GM23338 (cell line): Measurements from ENCODE around the gene TTC28. TPM values are rescaled to one million over a fixed set of nuclear protein-coding genes. Genes with fewer than 3 reads are reported as not detected.

Source experiments
- ATAC-seq: fragments of 200-7000 bp; cut with Tn5 transposase; 3 replicates; pipeline ENCODE4 v1.9.1; 2020
- DNase-seq: peaks from one replicate; pipeline ENCODE4 v3.0.0-alpha.2; 2015; ENCODE audit warnings: low spot score
- H2AFZ ChIP-seq: fragments of 200-600 bp; sonication (generic); 2 replicates; pipeline ENCODE4 v1.8.0; 2016; ENCODE audit warnings: antibody characterized with exemption, mild to moderate bottlenecking, moderate library complexity
- H3F3A ChIP-seq: fragments of 200-600 bp; sonication (generic); replicated peaks from 2 replicates; pipeline ENCODE4 v1.8.0; 2017; ENCODE audit warnings: antibody characterized with exemption, mixed run types, low read depth
- H3K27ac ChIP-seq: fragments of 200-600 bp; sonication (generic); 2 replicates; pipeline ENCODE4 v1.6.1; 2016; ENCODE audit warnings: low read depth
- H3K27me3 ChIP-seq: fragments of 200-600 bp; sonication (generic); 2 replicates; pipeline ENCODE4 v1.8.0; 2016; ENCODE audit warnings: mild to moderate bottlenecking, mixed run types, moderate library complexity; ENCODE audit not compliant: insufficient read depth
- H3K36me3 ChIP-seq: fragments of 200-600 bp; sonication (generic); 2 replicates; pipeline ENCODE4 v1.8.0; 2016; ENCODE audit warnings: mild to moderate bottlenecking; ENCODE audit not compliant: insufficient read depth
- H3K4me1 ChIP-seq: fragments of 200-600 bp; sonication (generic); 2 replicates; pipeline ENCODE4 v1.8.0; 2016; ENCODE audit warnings: mild to moderate bottlenecking, moderate library complexity; ENCODE audit not compliant: insufficient read depth
- H3K4me2 ChIP-seq: fragments of 200-600 bp; sonication (generic); 2 replicates; pipeline ENCODE4 v1.7.1; 2017; ENCODE audit warnings: mixed run types
- H3K4me3 ChIP-seq: fragments of 200-600 bp; sonication (generic); 2 replicates; pipeline ENCODE4 v1.6.1; 2016; ENCODE audit warnings: mixed run types
- H3K79me2 ChIP-seq: fragments of 200-600 bp; sonication (generic); replicated peaks from 2 replicates; pipeline ENCODE4 v1.8.0; 2017; ENCODE audit warnings: mild to moderate bottlenecking; ENCODE audit not compliant: insufficient read depth
- H3K9me2 ChIP-seq: fragments of 200-600 bp; sonication (generic); 2 replicates; pipeline ENCODE4 v1.8.0; 2017; ENCODE audit not compliant: insufficient read depth
- H4K20me1 ChIP-seq: fragments of 200-600 bp; sonication (generic); replicated peaks from 2 replicates; pipeline ENCODE4 v1.8.0; 2017; ENCODE audit warnings: mild to moderate bottlenecking; ENCODE audit not compliant: insufficient read depth
- H3K27ac Mint-ChIP-seq: 2 replicates; pipeline ENCODE4 v1.8.0; 2020; ENCODE audit warnings: inconsistent platforms, mild to moderate bottlenecking, moderate library complexity, mixed read lengths
- H3K27me3 Mint-ChIP-seq: 3 replicates; pipeline ENCODE4 v1.8.0; 2022; ENCODE audit warnings: low read depth, mild to moderate bottlenecking, moderate library complexity, mixed read lengths, inconsistent platforms; ENCODE audit not compliant: insufficient read depth, poor library complexity
- H3K36me3 Mint-ChIP-seq: 3 replicates; pipeline ENCODE4 v1.8.0; 2021; ENCODE audit warnings: low read depth, mild to moderate bottlenecking, inconsistent platforms, moderate library complexity, mixed read lengths
- H3K4me1 Mint-ChIP-seq: 3 replicates; pipeline ENCODE4 v1.8.0; 2020; ENCODE audit warnings: mild to moderate bottlenecking, inconsistent platforms, mixed read lengths
- H3K4me3 Mint-ChIP-seq: 3 replicates; pipeline ENCODE4 v1.8.0; 2021; ENCODE audit warnings: moderate library complexity, mild to moderate bottlenecking, inconsistent platforms, mixed read lengths
- H3K9me3 Mint-ChIP-seq: 3 replicates; pipeline ENCODE4 v1.8.0; 2020; ENCODE audit warnings: moderate library complexity, mild to moderate bottlenecking, inconsistent platforms, mixed read lengths
- CREB1 ChIP-seq: fragments of 250-450 bp; sonication (Bioruptor Pico); IDR thresholded peaks from 2 replicates; pipeline ENCODE4 v1.5.0; 2020; ENCODE audit warnings: low read depth, mild to moderate bottlenecking, moderate library complexity
- EZH2 ChIP-seq: fragments of 200-600 bp; sonication (generic); IDR thresholded peaks from one replicate; pipeline ENCODE4 v1.8.0; 2017; ENCODE audit warnings: antibody characterized with exemption, mild to moderate bottlenecking, low read depth; ENCODE audit not compliant: unreplicated experiment
- EZH2phosphoT487 ChIP-seq: fragments of 200-600 bp; sonication (generic); IDR thresholded peaks from one replicate; pipeline ENCODE4 v1.8.1; 2018; ENCODE audit warnings: antibody characterized with exemption; ENCODE audit not compliant: unreplicated experiment
- JUNB ChIP-seq: IDR thresholded peaks from one replicate; pipeline ENCODE4 v1.6.1; 2016; ENCODE audit warnings: antibody characterized with exemption; ENCODE audit not compliant: unreplicated experiment
- NANOG ChIP-seq: IDR thresholded peaks from 2 replicates; pipeline ENCODE4 v1.6.1; 2016; ENCODE audit warnings: antibody characterized with exemption, borderline replicate concordance
- POLR2AphosphoS5 ChIP-seq: IDR thresholded peaks from 2 replicates; pipeline ENCODE4 v1.6.1; 2016; ENCODE audit warnings: antibody characterized with exemption, low read depth
- STAT1 ChIP-seq: IDR thresholded peaks from one replicate; pipeline ENCODE4 v1.6.1; 2016; ENCODE audit warnings: antibody characterized with exemption; ENCODE audit not compliant: unreplicated experiment
- ZNF114 ChIP-seq: fragments of 250-450 bp; sonication (Bioruptor Pico); IDR thresholded peaks from 2 replicates; pipeline ENCODE4 v1.5.0; 2020; ENCODE audit warnings: mild to moderate bottlenecking, moderate library complexity
- ZNF331 ChIP-seq: fragments of 250-450 bp; sonication (Bioruptor Pico); IDR thresholded peaks from 2 replicates; pipeline ENCODE4 v1.5.0; 2020; ENCODE audit warnings: low read depth, mild to moderate bottlenecking, moderate library complexity
- polyA plus RNA-seq: library from polyadenylated mRNA; unstranded; fragments of >200 nt; fragmentation: Nextera tagmentation; extraction: Ambion mirVana; gene quantifications from 2 replicates; pipeline ENCODE4 v1.2.1, GENCODE V29; 2016
- total RNA-seq: library from RNA; depleted of rRNA; stranded (reverse); fragments of >200 nt; shearing (Covaris generic); gene quantifications from 2 replicates; pipeline ENCODE4 v1.2.3, GENCODE V29; 2014
- TF ChIP-seq, protein P1 (sequence below), 2 experiments: fragments of 200-600 bp in 1 of 2; sonication (generic) in 1 of 2; conservative IDR thresholded peaks; 2 replicates each; pipeline versions ENCODE4 v1.5.1 to v1.6.1; 2016 to 2017; ENCODE audit warnings: antibody characterized with exemption in 2 of 2, low read depth in 2 of 2, mild to moderate bottlenecking in 2 of 2, moderate library complexity in 1 of 2
- TF ChIP-seq, protein P2 (sequence below): IDR thresholded peaks from one replicate; pipeline ENCODE4 v1.6.1; 2018; ENCODE audit warnings: antibody characterized with exemption; ENCODE audit not compliant: unreplicated experiment
- TF ChIP-seq, protein P3 (sequence below): fragments of 250-450 bp; sonication (Bioruptor Pico); IDR thresholded peaks from 2 replicates; pipeline ENCODE4 v1.5.0; 2020; ENCODE audit warnings: mild to moderate bottlenecking, moderate library complexity
- TF ChIP-seq, protein P4 (sequence below): IDR thresholded peaks from 2 replicates; pipeline ENCODE4 v1.6.1; 2016; ENCODE audit warnings: antibody characterized with exemption

TTC28 gene
- total and polyA plus RNA-seq, 2 experiments from 2014 or later, result 4.5 to 16.1 TPM

GRCh38 chr22:28001171-28001835, 678.3 kb downstream of the TTC28 start:
- no peak overlapping the region for H3K4me3 ChIP-seq
- no peak overlapping the region for H3K27ac Mint-ChIP-seq
- TF ChIP-seq, protein P1, sequence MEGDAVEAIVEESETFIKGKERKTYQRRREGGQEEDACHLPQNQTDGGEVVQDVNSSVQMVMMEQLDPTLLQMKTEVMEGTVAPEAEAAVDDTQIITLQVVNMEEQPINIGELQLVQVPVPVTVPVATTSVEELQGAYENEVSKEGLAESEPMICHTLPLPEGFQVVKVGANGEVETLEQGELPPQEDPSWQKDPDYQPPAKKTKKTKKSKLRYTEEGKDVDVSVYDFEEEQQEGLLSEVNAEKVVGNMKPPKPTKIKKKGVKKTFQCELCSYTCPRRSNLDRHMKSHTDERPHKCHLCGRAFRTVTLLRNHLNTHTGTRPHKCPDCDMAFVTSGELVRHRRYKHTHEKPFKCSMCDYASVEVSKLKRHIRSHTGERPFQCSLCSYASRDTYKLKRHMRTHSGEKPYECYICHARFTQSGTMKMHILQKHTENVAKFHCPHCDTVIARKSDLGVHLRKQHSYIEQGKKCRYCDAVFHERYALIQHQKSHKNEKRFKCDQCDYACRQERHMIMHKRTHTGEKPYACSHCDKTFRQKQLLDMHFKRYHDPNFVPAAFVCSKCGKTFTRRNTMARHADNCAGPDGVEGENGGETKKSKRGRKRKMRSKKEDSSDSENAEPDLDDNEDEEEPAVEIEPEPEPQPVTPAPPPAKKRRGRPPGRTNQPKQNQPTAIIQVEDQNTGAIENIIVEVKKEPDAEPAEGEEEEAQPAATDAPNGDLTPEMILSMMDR (conservative IDR thresholded peaks at IDR 0.05; ENCODE audit: low read depth in 2 of 2), result no peak
- TF ChIP-seq EZH2 (no peak), POLR2AphosphoS5 (no peak), ZNF114 (CRISPR knock-in tag) (no peak), EZH2phosphoT487 (no peak), ZNF331 (CRISPR knock-in tag) (no peak), NANOG (no peak), STAT1 (no peak), CREB1 (CRISPR knock-in tag) (no peak), JUNB (no peak)
- TF ChIP-seq, protein P2, sequence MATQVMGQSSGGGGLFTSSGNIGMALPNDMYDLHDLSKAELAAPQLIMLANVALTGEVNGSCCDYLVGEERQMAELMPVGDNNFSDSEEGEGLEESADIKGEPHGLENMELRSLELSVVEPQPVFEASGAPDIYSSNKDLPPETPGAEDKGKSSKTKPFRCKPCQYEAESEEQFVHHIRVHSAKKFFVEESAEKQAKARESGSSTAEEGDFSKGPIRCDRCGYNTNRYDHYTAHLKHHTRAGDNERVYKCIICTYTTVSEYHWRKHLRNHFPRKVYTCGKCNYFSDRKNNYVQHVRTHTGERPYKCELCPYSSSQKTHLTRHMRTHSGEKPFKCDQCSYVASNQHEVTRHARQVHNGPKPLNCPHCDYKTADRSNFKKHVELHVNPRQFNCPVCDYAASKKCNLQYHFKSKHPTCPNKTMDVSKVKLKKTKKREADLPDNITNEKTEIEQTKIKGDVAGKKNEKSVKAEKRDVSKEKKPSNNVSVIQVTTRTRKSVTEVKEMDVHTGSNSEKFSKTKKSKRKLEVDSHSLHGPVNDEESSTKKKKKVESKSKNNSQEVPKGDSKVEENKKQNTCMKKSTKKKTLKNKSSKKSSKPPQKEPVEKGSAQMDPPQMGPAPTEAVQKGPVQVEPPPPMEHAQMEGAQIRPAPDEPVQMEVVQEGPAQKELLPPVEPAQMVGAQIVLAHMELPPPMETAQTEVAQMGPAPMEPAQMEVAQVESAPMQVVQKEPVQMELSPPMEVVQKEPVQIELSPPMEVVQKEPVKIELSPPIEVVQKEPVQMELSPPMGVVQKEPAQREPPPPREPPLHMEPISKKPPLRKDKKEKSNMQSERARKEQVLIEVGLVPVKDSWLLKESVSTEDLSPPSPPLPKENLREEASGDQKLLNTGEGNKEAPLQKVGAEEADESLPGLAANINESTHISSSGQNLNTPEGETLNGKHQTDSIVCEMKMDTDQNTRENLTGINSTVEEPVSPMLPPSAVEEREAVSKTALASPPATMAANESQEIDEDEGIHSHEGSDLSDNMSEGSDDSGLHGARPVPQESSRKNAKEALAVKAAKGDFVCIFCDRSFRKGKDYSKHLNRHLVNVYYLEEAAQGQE, result no peak
- TF ChIP-seq, protein P3, sequence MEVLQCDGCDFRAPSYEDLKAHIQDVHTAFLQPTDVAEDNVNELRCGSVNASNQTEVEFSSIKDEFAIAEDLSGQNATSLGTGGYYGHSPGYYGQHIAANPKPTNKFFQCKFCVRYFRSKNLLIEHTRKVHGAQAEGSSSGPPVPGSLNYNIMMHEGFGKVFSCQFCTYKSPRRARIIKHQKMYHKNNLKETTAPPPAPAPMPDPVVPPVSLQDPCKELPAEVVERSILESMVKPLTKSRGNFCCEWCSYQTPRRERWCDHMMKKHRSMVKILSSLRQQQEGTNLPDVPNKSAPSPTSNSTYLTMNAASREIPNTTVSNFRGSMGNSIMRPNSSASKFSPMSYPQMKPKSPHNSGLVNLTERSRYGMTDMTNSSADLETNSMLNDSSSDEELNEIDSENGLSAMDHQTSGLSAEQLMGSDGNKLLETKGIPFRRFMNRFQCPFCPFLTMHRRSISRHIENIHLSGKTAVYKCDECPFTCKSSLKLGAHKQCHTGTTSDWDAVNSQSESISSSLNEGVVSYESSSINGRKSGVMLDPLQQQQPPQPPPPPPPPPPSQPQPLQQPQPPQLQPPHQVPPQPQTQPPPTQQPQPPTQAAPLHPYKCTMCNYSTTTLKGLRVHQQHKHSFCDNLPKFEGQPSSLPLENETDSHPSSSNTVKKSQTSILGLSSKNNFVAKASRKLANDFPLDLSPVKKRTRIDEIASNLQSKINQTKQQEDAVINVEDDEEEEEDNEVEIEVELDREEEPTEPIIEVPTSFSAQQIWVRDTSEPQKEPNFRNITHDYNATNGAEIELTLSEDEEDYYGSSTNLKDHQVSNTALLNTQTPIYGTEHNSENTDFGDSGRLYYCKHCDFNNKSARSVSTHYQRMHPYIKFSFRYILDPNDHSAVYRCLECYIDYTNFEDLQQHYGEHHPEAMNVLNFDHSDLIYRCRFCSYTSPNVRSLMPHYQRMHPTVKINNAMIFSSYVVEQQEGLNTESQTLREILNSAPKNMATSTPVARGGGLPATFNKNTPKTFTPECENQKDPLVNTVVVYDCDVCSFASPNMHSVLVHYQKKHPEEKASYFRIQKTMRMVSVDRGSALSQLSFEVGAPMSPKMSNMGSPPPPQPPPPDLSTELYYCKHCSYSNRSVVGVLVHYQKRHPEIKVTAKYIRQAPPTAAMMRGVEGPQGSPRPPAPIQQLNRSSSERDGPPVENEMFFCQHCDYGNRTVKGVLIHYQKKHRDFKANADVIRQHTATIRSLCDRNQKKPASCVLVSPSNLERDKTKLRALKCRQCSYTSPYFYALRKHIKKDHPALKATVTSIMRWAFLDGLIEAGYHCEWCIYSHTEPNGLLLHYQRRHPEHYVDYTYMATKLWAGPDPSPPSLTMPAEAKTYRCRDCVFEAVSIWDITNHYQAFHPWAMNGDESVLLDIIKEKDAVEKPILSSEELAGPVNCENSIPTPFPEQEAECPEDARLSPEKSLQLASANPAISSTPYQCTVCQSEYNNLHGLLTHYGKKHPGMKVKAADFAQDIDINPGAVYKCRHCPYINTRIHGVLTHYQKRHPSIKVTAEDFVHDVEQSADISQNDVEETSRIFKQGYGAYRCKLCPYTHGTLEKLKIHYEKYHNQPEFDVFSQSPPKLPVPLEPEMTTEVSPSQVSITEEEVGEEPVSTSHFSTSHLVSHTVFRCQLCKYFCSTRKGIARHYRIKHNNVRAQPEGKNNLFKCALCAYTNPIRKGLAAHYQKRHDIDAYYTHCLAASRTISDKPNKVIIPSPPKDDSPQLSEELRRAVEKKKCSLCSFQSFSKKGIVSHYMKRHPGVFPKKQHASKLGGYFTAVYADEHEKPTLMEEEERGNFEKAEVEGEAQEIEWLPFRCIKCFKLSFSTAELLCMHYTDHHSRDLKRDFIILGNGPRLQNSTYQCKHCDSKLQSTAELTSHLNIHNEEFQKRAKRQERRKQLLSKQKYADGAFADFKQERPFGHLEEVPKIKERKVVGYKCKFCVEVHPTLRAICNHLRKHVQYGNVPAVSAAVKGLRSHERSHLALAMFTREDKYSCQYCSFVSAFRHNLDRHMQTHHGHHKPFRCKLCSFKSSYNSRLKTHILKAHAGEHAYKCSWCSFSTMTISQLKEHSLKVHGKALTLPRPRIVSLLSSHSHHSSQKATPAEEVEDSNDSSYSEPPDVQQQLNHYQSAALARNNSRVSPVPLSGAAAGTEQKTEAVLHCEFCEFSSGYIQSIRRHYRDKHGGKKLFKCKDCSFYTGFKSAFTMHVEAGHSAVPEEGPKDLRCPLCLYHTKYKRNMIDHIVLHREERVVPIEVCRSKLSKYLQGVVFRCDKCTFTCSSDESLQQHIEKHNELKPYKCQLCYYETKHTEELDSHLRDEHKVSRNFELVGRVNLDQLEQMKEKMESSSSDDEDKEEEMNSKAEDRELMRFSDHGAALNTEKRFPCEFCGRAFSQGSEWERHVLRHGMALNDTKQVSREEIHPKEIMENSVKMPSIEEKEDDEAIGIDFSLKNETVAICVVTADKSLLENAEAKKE, result no peak
- TF ChIP-seq, protein P4, sequence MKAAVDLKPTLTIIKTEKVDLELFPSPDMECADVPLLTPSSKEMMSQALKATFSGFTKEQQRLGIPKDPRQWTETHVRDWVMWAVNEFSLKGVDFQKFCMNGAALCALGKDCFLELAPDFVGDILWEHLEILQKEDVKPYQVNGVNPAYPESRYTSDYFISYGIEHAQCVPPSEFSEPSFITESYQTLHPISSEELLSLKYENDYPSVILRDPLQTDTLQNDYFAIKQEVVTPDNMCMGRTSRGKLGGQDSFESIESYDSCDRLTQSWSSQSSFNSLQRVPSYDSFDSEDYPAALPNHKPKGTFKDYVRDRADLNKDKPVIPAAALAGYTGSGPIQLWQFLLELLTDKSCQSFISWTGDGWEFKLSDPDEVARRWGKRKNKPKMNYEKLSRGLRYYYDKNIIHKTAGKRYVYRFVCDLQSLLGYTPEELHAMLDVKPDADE, result no peak

More at GRCh38 chr22:28001171-28001835, 678.3 kb downstream of the TTC28 start:
- ATAC-seq (no peak), DNase-seq (no peak)
- Histone ChIP-seq H2AFZ (no peak overlapping the region), H3K9me2 (no peaks in the 10 kb centered on the region), H3K4me2 (no peak overlapping the region), H3K27ac (no peak overlapping the region), H3K36me3 (no peaks in the 10 kb centered on the region; the same call in 1 of the 2 replicates), H3F3A (no peaks in the 10 kb centered on the region), H3K4me1 (no peaks in the 10 kb centered on the region), H3K79me2 (no peaks in the 10 kb centered on the region), H3K27me3 (no peaks in the 10 kb centered on the region), H4K20me1 (0 out of 2 replicates have a peak, but pooled peaks cover 4% of the 10 kb centered on the region)
- H3K27me3 Mint-ChIP-seq, result peaks cover 4% of the 10 kb centered on the region
- no peaks in the 10 kb centered on the region for H3K9me3 Mint-ChIP-seq
- no peaks in the 10 kb centered on the region; the same call in 2 of the 3 replicates for H3K36me3 Mint-ChIP-seq
- no peak overlapping the region for H3K4me3 Mint-ChIP-seq
- no peaks in the 10 kb centered on the region for H3K4me1 Mint-ChIP-seq
